Measurements from ENCODE around the gene CHMP4A. TPM values are rescaled to one million over a fixed set of nuclear protein-coding genes. Genes with fewer than 3 reads are reported as not detected.

The CHMP4A gene
- total RNA-seq, 1 experiment from 2014 or later, result 34.6 TPM

- ChIA-PET RAD21 (ENCODE audit: low non-redundant PET in 1 of 2, low total read pairs in 2 of 2, uncharacterized antibody in 2 of 2, unreplicated experiment in 2 of 2) (no interaction called here), POLR2A (no interaction called here), CTCF (no interaction called here)
- Histone ChIP-seq H3K27ac (ENCODE audit: low read depth, low read length) (no peak overlapping the region; the same call in 1 of the 2 replicates), H4K20me1 (ENCODE audit: insufficient read depth) (no peaks in the 10 kb centered on the region), H3K36me3 (ENCODE audit: control insufficient read depth in 1 of 2, insufficient read depth in 2 of 2, low read length in 2 of 2) (peaks cover 33 to 39% of the 10 kb centered on the region in 2 experiments; a peak in 3 of 4 replicates), H3K9ac (ENCODE audit: low read length) (no peak overlapping the region), H3K9me2 (ENCODE audit: insufficient read depth) (no peaks in the 10 kb centered on the region), H3K4me3 (replicated peaks in 1 of 2; ENCODE audit: low read depth in 1 of 2, low read length in 2 of 2) (peak overlapping the region; percentile 89 to 94), H3K4me2 (ENCODE audit: low read length) (peak overlapping the region; percentile 91; the same call in 1 of the 2 replicates), H3K9me3 (ENCODE audit: control insufficient read depth in 1 of 2, insufficient read depth in 1 of 2, low read depth in 1 of 2, low read length in 2 of 2) (no peaks in the 10 kb centered on the region), H3K4me1 (ENCODE audit: control insufficient read depth in 1 of 2, insufficient read depth in 2 of 2, low read length in 2 of 2) (peaks cover 16 to 17% of the 10 kb centered on the region in 2 experiments), H3K79me2 (ENCODE audit: insufficient read depth, low read length) (peaks cover 40% of the 10 kb centered on the region), H2AFZ (ENCODE audit: low read depth, low read length, poor library complexity, severe bottlenecking) (no peak overlapping the region), H3K27me3 (ENCODE audit: insufficient read depth, low read length) (no peaks in the 10 kb centered on the region)
- DNase-seq (ENCODE audit: low read depth, low spot score), result no peak
- ATAC-seq, result no peak
- TF ChIP-seq REST (IDR thresholded peaks at IDR 0.05; ENCODE audit: low read depth), result no peak
- BruUV-seq (replicated peaks), result no TSS peak
- intact Hi-C loops (cut with micrococcal nuclease), result no loop called here
Observed at GRCh38 chr14:24186831-24187538, 26.3 kb downstream of the CHMP4A start.

GRCh38 chr14:24185741-24186140, 27.5 kb downstream of the CHMP4A start:
- intact Hi-C loops (cut with micrococcal nuclease), result no loop called here
- ATAC-seq (no peak), DNase-seq (ENCODE audit: low read depth, low spot score) (no peak)
- Histone ChIP-seq H3K27ac (ENCODE audit: low read depth, low read length) (no peak overlapping the region), H3K79me2 (ENCODE audit: insufficient read depth, low read length) (peaks cover 37% of the 10 kb centered on the region), H3K4me2 (ENCODE audit: low read length) (no peak overlapping the region), H4K20me1 (ENCODE audit: insufficient read depth) (no peaks in the 10 kb centered on the region), H2AFZ (ENCODE audit: low read depth, low read length, poor library complexity, severe bottlenecking) (no peak overlapping the region), H3K27me3 (ENCODE audit: insufficient read depth, low read length) (no peaks in the 10 kb centered on the region), H3K4me3 (replicated peaks in 1 of 2; ENCODE audit: low read depth in 1 of 2, low read length in 2 of 2) (no peak overlapping the region), H3K9ac (ENCODE audit: low read length) (no peak overlapping the region), H3K9me3 (ENCODE audit: control insufficient read depth in 1 of 2, insufficient read depth in 1 of 2, low read depth in 1 of 2, low read length in 2 of 2) (no peaks in the 10 kb centered on the region), H3K36me3 (ENCODE audit: control insufficient read depth in 1 of 2, insufficient read depth in 2 of 2, low read length in 2 of 2) (peaks cover 31 to 48% of the 10 kb centered on the region in 2 experiments; a peak in 3 of 4 replicates), H3K9me2 (ENCODE audit: insufficient read depth) (no peaks in the 10 kb centered on the region), H3K4me1 (ENCODE audit: control insufficient read depth in 1 of 2, insufficient read depth in 2 of 2, low read length in 2 of 2) (peaks cover 16 to 17% of the 10 kb centered on the region in 2 experiments)
- TF ChIP-seq SRF (IDR thresholded peaks at IDR 0.05; ENCODE audit: low read depth), result no peak
- TF ChIP-seq ELF1 (IDR thresholded peaks at IDR 0.05; ENCODE audit: borderline replicate concordance, low read depth), result no peak
- TF ChIP-seq JUND (IDR thresholded peaks at IDR 0.05), result no peak
- TF ChIP-seq ZFX (IDR thresholded peaks at IDR 0.05), result no peak
- TF ChIP-seq CEBPB (IDR thresholded peaks at IDR 0.05; ENCODE audit: low read depth), result no peak
- ChIA-PET RAD21 (ENCODE audit: low non-redundant PET in 1 of 2, low total read pairs in 2 of 2, uncharacterized antibody in 2 of 2, unreplicated experiment in 2 of 2) (no interaction called here), CTCF (no interaction called here), POLR2A (no interaction called here)
- BruUV-seq (replicated peaks), result no TSS peak

Data from HCT116 (cell line).